Panc1 (cell line): ENCODE data around the gene LLGL1. TPM values are rescaled to one million over a fixed set of nuclear protein-coding genes. Genes with fewer than 3 reads are reported as not detected.

Source experiments
- ATAC-seq: fragments of 200-7000 bp; cut with Tn5 transposase; 2 replicates; pipeline ENCODE4 v1.9.1; 2020; ENCODE audit warnings: mild to moderate bottlenecking, moderate library complexity
- BruUV-seq: library from RNA; stranded (reverse); fragments of 400-500 nt; replicated peaks from 2 replicates; lab custom pipeline; 2021; lab: Mats Ljungman, UMichigan
- CTCF ChIA-PET: fragments of 300-600 bp; sonication (Branson Sonifier 250); formaldehyde crosslinking; loops from one replicate; lab custom pipeline; 2022; ENCODE audit warnings: antibody characterized with exemption; lab: Charles Lee
- POLR2A ChIA-PET: fragments of 300-600 bp; sonication (Branson Sonifier 250); formaldehyde crosslinking; loops from one replicate; lab custom pipeline; 2022; ENCODE audit warnings: antibody characterized with exemption; lab: Charles Lee
- DNase-seq: peaks from one replicate; pipeline ENCODE4 v3.0.0-alpha.2; 2010; ENCODE audit warnings: low read depth, low spot score
- H3K27ac ChIP-seq: 2 replicates; pipeline ENCODE4 v1.5.1; 2011; ENCODE audit warnings: mild to moderate bottlenecking, low read length, inconsistent platforms
- H3K27me3 ChIP-seq: fragments of 200-500 bp; sonication (Bioruptor generic); 2 replicates; pipeline ENCODE4 v1.6.0; 2014; ENCODE audit warnings: low read length, inconsistent platforms; ENCODE audit not compliant: control insufficient read depth, insufficient read depth
- H3K36me3 ChIP-seq: fragments of 200-500 bp; sonication (Bioruptor generic); 2 replicates; pipeline ENCODE4 v1.5.1; 2014; ENCODE audit warnings: inconsistent platforms, mild to moderate bottlenecking, low read length, moderate library complexity; ENCODE audit not compliant: control insufficient read depth, insufficient read depth
- H3K4me1 ChIP-seq: 2 replicates; pipeline ENCODE4 v1.5.1; 2011; ENCODE audit warnings: inconsistent platforms, mild to moderate bottlenecking, low read length, moderate library complexity; ENCODE audit not compliant: control insufficient read depth, insufficient read depth
- H3K4me3 ChIP-seq, 2 experiments: 2 replicates each; pipeline ENCODE4 v1.5.1; 2011 to 2012; ENCODE audit warnings: low read depth in 2 of 2, low read length in 2 of 2, mild to moderate bottlenecking in 2 of 2, inconsistent platforms in 1 of 2, moderate library complexity in 1 of 2
- H3K9me3 ChIP-seq: fragments of 200-500 bp; sonication (Bioruptor generic); 2 replicates; pipeline ENCODE4 v1.5.1; 2014; ENCODE audit warnings: low read depth, mild to moderate bottlenecking, inconsistent platforms, low read length, moderate library complexity; ENCODE audit not compliant: control insufficient read depth, insufficient read depth
- POLR2AphosphoS5 ChIP-seq: IDR thresholded peaks from 2 replicates; pipeline ENCODE4 v1.6.1; 2012; ENCODE audit warnings: mild to moderate bottlenecking, low read depth, low read length, moderate library complexity
- SIN3A ChIP-seq: IDR thresholded peaks from 2 replicates; pipeline ENCODE4 v1.6.1; 2012; ENCODE audit warnings: low read depth, mild to moderate bottlenecking, low read length, moderate library complexity, borderline replicate concordance; ENCODE audit not compliant: insufficient read depth
- TCF7L2 ChIP-seq: IDR thresholded peaks from 2 replicates; pipeline ENCODE4 v1.6.1; 2011; ENCODE audit warnings: mild to moderate bottlenecking, low read depth, low read length, inconsistent platforms
- in situ Hi-C: cut with HindIII; loops from 2 replicates; pipeline ENCODE4 v1.10.0; 2016; ENCODE audit warnings: low sequenced_read_pairs, low pct_unique_long_range_greater_than_20kb
- intact Hi-C: fragments of 100-400 bp; cut with micrococcal nuclease; formaldehyde crosslinking; loops from one replicate; pipeline ENCODE4 v1.10.0; 2022; ENCODE audit not compliant: unreplicated experiment
- total RNA-seq: library from RNA; stranded (reverse); gene quantifications from one replicate; pipeline ENCODE4 v1.2.1, GENCODE V29; 2021; ENCODE audit not compliant: unreplicated experiment
- TF ChIP-seq, protein P1 (sequence below), 2 experiments: IDR thresholded peaks; 2 replicates each; pipeline ENCODE4 v1.6.1; 2011 to 2012; ENCODE audit warnings: low read depth in 2 of 2, control low read depth in 1 of 2, low read length in 1 of 2, mild to moderate bottlenecking in 1 of 2, moderate library complexity in 1 of 2; ENCODE audit not compliant: insufficient read depth in 1 of 2
- TF ChIP-seq, protein P2 (sequence below): fragments of 450-650 bp; IDR thresholded peaks from 2 replicates; pipeline ENCODE4 v1.5.1; 2017; ENCODE audit warnings: mild to moderate bottlenecking

The LLGL1 gene
- total RNA-seq, 1 experiment from 2014 or later = 18.4 TPM

DNA sequence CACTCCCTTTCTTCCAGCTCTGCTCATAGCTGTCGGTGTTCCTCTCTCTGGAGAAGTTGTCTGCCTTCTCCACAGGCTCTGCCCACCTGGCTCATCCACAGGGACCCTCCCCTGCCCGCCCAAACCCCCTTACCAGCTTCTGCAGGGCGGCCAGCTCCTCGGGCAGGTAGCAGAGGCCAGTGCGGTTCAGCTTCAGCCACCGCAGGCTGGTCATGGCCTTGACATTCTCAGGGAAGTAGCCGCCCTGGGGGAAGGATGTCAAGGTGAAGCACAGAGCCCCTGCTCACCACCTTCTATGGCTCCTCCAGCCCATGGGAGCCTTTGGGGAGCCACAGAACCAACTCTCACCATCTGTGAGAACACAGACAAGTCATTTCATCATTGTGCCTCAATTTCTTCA is 31.3 kb downstream of the LLGL1 start:
- CTCF ChIA-PET = no interaction called here
- in situ Hi-C loops = no loop called here
- Histone ChIP-seq H3K9me3 (no peaks in the 10 kb centered on the region), H3K4me1 (peaks cover 11% of the 10 kb centered on the region), H3K27ac (no peak overlapping the region; the same call in 1 of the 2 replicates), H3K27me3 (no peaks in the 10 kb centered on the region), H3K36me3 (peaks cover 3% of the 10 kb centered on the region; the same call in 1 of the 2 replicates), H3K4me3 (peak overlapping the region in 1 of 2 experiments; percentile 88; a peak in 1 of 4 replicates)
- BruUV-seq = no TSS peak
- ATAC-seq = no peak
- intact Hi-C loops = no loop called here
- no peak for TF ChIP-seq TCF7L2
- DNase-seq = no peak
- POLR2A ChIA-PET = interaction anchor here (0.8 kb wide), 1 partner anchor 9 kb away, joined by 3 read pairs; no protein-coding TSS in a partner anchor

- in situ Hi-C loops (no loop called here), intact Hi-C loops (no loop called here)
- Histone ChIP-seq H3K9me3 (no peaks in the 10 kb centered on the region), H3K36me3 (peaks cover 3% of the 10 kb centered on the region; the same call in 1 of the 2 replicates), H3K27me3 (no peaks in the 10 kb centered on the region), H3K4me3 (peak overlapping the region; percentile 79 to 88), H3K4me1 (peaks cover 13% of the 10 kb centered on the region), H3K27ac (peak overlapping the region; percentile 86)
- TF ChIP-seq, protein P1, sequence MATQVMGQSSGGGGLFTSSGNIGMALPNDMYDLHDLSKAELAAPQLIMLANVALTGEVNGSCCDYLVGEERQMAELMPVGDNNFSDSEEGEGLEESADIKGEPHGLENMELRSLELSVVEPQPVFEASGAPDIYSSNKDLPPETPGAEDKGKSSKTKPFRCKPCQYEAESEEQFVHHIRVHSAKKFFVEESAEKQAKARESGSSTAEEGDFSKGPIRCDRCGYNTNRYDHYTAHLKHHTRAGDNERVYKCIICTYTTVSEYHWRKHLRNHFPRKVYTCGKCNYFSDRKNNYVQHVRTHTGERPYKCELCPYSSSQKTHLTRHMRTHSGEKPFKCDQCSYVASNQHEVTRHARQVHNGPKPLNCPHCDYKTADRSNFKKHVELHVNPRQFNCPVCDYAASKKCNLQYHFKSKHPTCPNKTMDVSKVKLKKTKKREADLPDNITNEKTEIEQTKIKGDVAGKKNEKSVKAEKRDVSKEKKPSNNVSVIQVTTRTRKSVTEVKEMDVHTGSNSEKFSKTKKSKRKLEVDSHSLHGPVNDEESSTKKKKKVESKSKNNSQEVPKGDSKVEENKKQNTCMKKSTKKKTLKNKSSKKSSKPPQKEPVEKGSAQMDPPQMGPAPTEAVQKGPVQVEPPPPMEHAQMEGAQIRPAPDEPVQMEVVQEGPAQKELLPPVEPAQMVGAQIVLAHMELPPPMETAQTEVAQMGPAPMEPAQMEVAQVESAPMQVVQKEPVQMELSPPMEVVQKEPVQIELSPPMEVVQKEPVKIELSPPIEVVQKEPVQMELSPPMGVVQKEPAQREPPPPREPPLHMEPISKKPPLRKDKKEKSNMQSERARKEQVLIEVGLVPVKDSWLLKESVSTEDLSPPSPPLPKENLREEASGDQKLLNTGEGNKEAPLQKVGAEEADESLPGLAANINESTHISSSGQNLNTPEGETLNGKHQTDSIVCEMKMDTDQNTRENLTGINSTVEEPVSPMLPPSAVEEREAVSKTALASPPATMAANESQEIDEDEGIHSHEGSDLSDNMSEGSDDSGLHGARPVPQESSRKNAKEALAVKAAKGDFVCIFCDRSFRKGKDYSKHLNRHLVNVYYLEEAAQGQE (IDR thresholded peaks at IDR 0.05; ENCODE audit: insufficient read depth in 1 of 2, low read depth in 2 of 2, low read length in 1 of 2) = no peak
- no peak for TF ChIP-seq TCF7L2
- no peak for TF ChIP-seq SIN3A
- TF ChIP-seq POLR2AphosphoS5 = no peak
- TF ChIP-seq, protein P2, sequence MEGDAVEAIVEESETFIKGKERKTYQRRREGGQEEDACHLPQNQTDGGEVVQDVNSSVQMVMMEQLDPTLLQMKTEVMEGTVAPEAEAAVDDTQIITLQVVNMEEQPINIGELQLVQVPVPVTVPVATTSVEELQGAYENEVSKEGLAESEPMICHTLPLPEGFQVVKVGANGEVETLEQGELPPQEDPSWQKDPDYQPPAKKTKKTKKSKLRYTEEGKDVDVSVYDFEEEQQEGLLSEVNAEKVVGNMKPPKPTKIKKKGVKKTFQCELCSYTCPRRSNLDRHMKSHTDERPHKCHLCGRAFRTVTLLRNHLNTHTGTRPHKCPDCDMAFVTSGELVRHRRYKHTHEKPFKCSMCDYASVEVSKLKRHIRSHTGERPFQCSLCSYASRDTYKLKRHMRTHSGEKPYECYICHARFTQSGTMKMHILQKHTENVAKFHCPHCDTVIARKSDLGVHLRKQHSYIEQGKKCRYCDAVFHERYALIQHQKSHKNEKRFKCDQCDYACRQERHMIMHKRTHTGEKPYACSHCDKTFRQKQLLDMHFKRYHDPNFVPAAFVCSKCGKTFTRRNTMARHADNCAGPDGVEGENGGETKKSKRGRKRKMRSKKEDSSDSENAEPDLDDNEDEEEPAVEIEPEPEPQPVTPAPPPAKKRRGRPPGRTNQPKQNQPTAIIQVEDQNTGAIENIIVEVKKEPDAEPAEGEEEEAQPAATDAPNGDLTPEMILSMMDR = no peak
- BruUV-seq = no TSS peak
- DNase-seq (no peak), ATAC-seq (peak; percentile 14; the same call in 1 of the 2 replicates)
- ChIA-PET CTCF (no interaction called here), POLR2A (interaction anchor here (0.8 kb wide), 1 partner anchor 10 kb away, joined by 3 read pairs; no protein-coding TSS in a partner anchor)
These were observed 32.0 kb downstream of the LLGL1 start for GRCh38 chr17:18257268-18257981.

- ChIA-PET POLR2A (no interaction called here), CTCF (no interaction called here)
- DNase-seq (no peak), ATAC-seq (peak; percentile 76)
- BruUV-seq = no TSS peak
- in situ Hi-C loops = no loop called here
- H3K4me1 ChIP-seq = peaks cover 13% of the 10 kb centered on the region
- intact Hi-C loops = no loop called here
- no peaks in the 10 kb centered on the region for H3K27me3 ChIP-seq
- TF ChIP-seq SIN3A (no peak), TCF7L2 (no peak), POLR2AphosphoS5 (no peak)
- TF ChIP-seq, protein P2 = no peak
- TF ChIP-seq, protein P1 (IDR thresholded peaks at IDR 0.05; ENCODE audit: insufficient read depth in 1 of 2, low read depth in 2 of 2, low read length in 1 of 2) = no peak
- peak overlapping the region; percentile 79 to 88 for H3K4me3 ChIP-seq
- H3K9me3 ChIP-seq = no peaks in the 10 kb centered on the region
- peak overlapping the region; percentile 86 for H3K27ac ChIP-seq
- H3K36me3 ChIP-seq = peaks cover 3% of the 10 kb centered on the region; the same call in 1 of the 2 replicates
These were observed 32.5 kb downstream of the LLGL1 start for GRCh38 chr17:18257982-18258355.
